PFSK-1 (cell line): ENCODE data around the gene PITPNM2. TPM values are rescaled to one million over a fixed set of nuclear protein-coding genes. Genes with fewer than 3 reads are reported as not detected.

Experiments used
- FOXP2 ChIP-seq: optimal IDR thresholded peaks from 2 replicates; pipeline ENCODE3; 2011; ENCODE audit warnings: borderline replicate concordance, control low read depth, inconsistent platforms; ENCODE audit not compliant: insufficient read depth; ENCODE audit errors: extremely low read length, extremely low read depth
- POLR2AphosphoS5 ChIP-seq: IDR thresholded peaks from 2 replicates; pipeline ENCODE4 v1.6.1; 2012; ENCODE audit warnings: low read depth, mild to moderate bottlenecking, control low read depth, low read length, moderate library complexity
- REST ChIP-seq, 2 experiments: IDR thresholded peaks; 2 replicates each; pipeline versions ENCODE4 v1.6.1 to v1.8.0; 2011 to 2012; ENCODE audit warnings: low read depth in 2 of 2, low read length in 2 of 2, control low read depth in 1 of 2, inconsistent platforms in 1 of 2, mild to moderate bottlenecking in 1 of 2, moderate library complexity in 1 of 2; ENCODE audit not compliant: insufficient read depth in 1 of 2
- SIN3A ChIP-seq: IDR thresholded peaks from 2 replicates; pipeline ENCODE4 v1.6.1; 2012; ENCODE audit warnings: mild to moderate bottlenecking, low read length, moderate library complexity, borderline replicate concordance; ENCODE audit not compliant: insufficient read depth
- TAF1 ChIP-seq: IDR thresholded peaks from 2 replicates; pipeline ENCODE4 v1.6.1; 2012; ENCODE audit warnings: low read length, control low read depth, borderline replicate concordance; ENCODE audit not compliant: insufficient read depth
- polyA plus RNA-seq: library from polyadenylated mRNA; unstranded; fragments of >200 nt; gene quantifications from one replicate; pipeline ENCODE4 v1.2.1, GENCODE V29; 2012; ENCODE audit warnings: low read depth, missing spikeins; ENCODE audit not compliant: insufficient read length

PITPNM2 gene
- 11.5 TPM for polyA plus RNA-seq

- TF ChIP-seq POLR2AphosphoS5, result peak; percentile 17; the same call in 1 of the 2 replicates
- TF ChIP-seq SIN3A, result no peak
Measured at GRCh38 chr12:123150744-123151456, at the start of gene PITPNM2. Gene PITPNM2 (minus strand): TSS chr12:123151090. CDS start chr12:123034590, 116,500 bp downstream.

GRCh38 chr12:123200414-123200813, 49.5 kb upstream of the PITPNM2 start:
- no peak for TF ChIP-seq FOXP2
- TF ChIP-seq TAF1, result no peak
- no peak for TF ChIP-seq POLR2AphosphoS5
- TF ChIP-seq REST (IDR thresholded peaks at IDR 0.05; ENCODE audit: insufficient read depth in 1 of 2, low read depth in 2 of 2, low read length in 2 of 2), result no peak
- no peak for TF ChIP-seq SIN3A

GRCh38 chr12:123199936-123200335, 49.0 kb upstream of the PITPNM2 start:
- TF ChIP-seq FOXP2, result no peak
- no peak for TF ChIP-seq SIN3A
- no peak for TF ChIP-seq REST (IDR thresholded peaks at IDR 0.05; ENCODE audit: insufficient read depth in 1 of 2, low read depth in 2 of 2, low read length in 2 of 2)
- no peak for TF ChIP-seq POLR2AphosphoS5
- TF ChIP-seq TAF1, result no peak

- TF ChIP-seq TAF1 (no peak), REST (IDR thresholded peaks at IDR 0.05; ENCODE audit: insufficient read depth in 1 of 2, low read depth in 2 of 2, low read length in 2 of 2) (no peak)
Measured at GRCh38 chr12:123187637-123188036, 36.7 kb upstream of the PITPNM2 start.

GRCh38 chr12:123180171-123180570, 29.3 kb upstream of the PITPNM2 start:
- TF ChIP-seq TAF1 (no peak), FOXP2 (no peak), POLR2AphosphoS5 (no peak), REST (IDR thresholded peaks at IDR 0.05; ENCODE audit: insufficient read depth in 1 of 2, low read depth in 2 of 2, low read length in 2 of 2) (no peak), SIN3A (no peak)
